Jurkat, Clone E6-1 (cell line): ENCODE results near the gene GRPEL2.

Experiments
- DNase-seq: peaks from one replicate; pipeline ENCODE4 v3.0.0-alpha.2; 2011; ENCODE audit warnings: low read depth, low spot score
- H3K4me3 ChIP-seq: 2 replicates; pipeline ENCODE4 v1.5.1; 2011; ENCODE audit warnings: mild to moderate bottlenecking, low read length, control low read depth, moderate library complexity

Gene GRPEL2

GRCh38 chr5:149349382-149349781 is 4.1 kb downstream of the GRPEL2 start:
- no peak overlapping the region for H3K4me3 ChIP-seq
- DNase-seq = no peak

DNA sequence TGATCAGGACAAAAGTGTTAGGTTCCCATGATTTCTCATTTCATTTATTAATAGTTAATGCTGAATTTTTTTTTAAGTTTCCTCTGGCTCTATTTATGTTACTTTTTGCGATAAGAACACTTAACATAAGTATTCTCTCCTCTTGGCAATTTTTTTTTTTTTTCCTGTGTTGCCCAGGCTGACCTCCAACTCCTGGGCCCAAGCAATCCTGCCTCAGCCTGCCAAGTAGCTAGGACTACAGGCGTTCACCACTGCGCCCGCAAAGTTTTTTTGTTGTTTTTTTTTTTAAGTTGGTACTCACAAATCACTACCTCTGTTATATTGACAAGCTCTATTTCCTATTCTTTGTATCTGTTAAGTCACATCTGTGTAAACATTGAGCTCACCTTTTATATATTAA is 6.9 kb downstream of the GRPEL2 start:
- no peak for DNase-seq
- H3K4me3 ChIP-seq = no peak overlapping the region

DNA sequence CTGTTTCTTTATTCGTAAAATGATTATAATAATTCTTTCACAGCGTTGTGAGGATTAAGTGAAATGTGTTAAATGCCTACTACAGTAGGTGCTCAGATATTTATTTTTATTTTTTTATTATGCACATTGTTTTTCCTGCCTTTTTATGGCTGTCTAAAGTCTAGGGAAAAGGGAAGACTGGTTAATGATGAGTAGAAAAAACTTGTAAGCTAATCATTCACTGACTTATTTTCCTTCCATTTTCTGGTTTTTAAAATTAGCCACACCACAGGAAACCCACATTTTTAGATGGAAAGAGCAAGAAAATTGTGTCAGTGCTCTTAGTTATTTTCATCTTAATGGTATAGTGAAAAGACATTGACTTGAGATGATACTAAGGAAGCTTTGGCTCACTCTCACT is 8.6 kb downstream of the GRPEL2 start:
- H3K4me3 ChIP-seq = no peak overlapping the region
- no peak for DNase-seq

- no peak overlapping the region for H3K4me3 ChIP-seq
- no peak for DNase-seq
Observed at GRCh38 chr5:149355688-149356087, 10.4 kb downstream of the GRPEL2 start.

- DNase-seq = no peak
- H3K4me3 ChIP-seq = no peak overlapping the region
Observed at GRCh38 chr5:149356391-149356790, 11.1 kb downstream of the GRPEL2 start.

GRCh38 chr5:149357370-149358293 is 12.3 kb downstream of the GRPEL2 start, which contains the start of gene PCYOX1L:
Gene PCYOX1L, plus strand, starts transcription at chr5:149358046. Its CDS starts 23 bp downstream, at chr5:149358069.
- peak; percentile 91 for DNase-seq
- H3K4me3 ChIP-seq = peak within 1 kb of the TSS; percentile 86

- H3K4me3 ChIP-seq = peak overlapping the region; percentile 86
- DNase-seq = no peak
Observed at GRCh38 chr5:149358294-149358651, 13.0 kb downstream of the GRPEL2 start.

- no peak for DNase-seq
- H3K4me3 ChIP-seq = peak overlapping the region; percentile 86
Observed at GRCh38 chr5:149358868-149359495, 13.7 kb downstream of the GRPEL2 start.

DNA sequence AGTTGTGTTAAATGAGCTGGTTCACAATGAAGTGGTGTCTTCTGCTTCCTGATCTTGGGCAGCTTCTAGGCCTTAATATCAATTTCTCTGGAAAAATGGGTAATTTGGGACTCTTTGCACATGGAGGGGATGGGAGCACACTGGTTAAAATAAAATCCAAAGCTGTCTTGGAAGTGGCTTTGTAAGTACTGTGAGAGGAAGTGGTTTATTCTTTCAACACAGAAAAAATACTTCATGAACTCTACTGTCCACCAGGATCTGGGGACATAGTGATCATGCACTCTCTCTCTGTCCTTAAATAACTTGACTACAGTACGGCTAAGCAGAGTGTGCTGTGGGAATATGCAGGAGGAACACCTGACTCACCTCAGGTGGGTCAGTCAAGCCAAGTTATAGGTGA is 15.0 kb downstream of the GRPEL2 start:
- DNase-seq = no peak
- no peak overlapping the region for H3K4me3 ChIP-seq

GRCh38 chr5:149362541-149362940 is 17.2 kb downstream of the GRPEL2 start:
- H3K4me3 ChIP-seq = no peak overlapping the region
- DNase-seq = no peak

DNA sequence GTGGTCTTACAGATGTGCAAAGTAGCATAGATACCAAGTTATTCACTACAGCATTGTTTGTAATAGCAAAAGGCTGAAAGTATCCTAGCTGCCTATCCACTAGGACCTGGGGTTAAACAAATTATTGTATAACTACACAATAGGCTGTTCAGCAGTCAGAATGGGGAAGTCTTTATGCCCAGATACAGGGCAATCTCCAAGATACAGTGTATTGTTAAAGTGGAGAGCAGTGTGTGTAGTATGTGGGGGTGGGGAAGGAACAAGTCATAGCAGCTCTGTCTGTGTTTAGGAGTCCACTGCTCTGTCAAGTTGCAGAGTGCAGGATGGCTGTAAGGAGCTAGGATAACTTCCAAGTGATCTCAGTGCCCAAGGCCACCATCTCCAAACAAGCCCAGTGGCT is 18.1 kb downstream of the GRPEL2 start:
- no peak for DNase-seq
- H3K4me3 ChIP-seq = no peak overlapping the region

DNA sequence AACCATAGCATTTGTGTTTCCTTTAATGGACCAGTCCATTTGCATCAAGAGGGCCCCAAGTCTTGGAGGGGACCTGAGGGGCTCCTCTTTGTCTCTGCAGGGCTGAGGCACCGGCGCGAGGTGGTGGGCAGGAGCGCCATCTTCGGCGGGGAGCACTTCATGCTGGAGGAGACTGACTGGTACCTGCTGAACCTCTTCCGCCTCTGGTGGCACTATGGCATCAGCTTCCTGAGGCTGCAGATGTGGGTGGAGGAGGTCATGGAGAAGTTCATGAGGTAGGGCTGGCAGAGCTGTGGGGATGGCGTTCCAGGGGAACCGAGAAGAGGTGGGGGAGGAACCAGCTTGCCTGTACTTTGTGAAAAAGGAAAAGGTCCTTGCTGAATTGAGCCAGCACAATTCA is 18.6 kb downstream of the GRPEL2 start:
- DNase-seq = no peak
- H3K4me3 ChIP-seq = no peak overlapping the region

DNA sequence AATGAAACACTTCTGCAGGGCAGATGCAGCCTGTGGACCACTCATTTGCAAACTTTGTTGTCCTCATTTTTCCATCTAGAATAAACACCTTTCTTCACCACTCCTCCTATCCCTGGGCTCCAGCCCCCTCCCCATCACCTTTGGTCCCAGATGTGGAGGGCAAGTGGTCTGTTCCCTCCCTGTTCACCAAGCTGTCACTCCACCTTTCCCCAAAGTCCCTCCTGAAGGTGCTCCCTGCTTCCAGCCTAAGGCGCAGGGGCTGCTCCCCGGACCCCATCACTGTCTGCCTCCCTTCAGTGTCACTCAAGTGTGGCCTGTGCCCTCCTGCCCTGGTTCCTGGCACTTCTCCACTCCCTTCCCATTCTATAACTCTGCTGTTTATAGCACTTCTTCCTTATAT is 19.4 kb downstream of the GRPEL2 start:
- no peak for DNase-seq
- H3K4me3 ChIP-seq = no peak overlapping the region

DNA sequence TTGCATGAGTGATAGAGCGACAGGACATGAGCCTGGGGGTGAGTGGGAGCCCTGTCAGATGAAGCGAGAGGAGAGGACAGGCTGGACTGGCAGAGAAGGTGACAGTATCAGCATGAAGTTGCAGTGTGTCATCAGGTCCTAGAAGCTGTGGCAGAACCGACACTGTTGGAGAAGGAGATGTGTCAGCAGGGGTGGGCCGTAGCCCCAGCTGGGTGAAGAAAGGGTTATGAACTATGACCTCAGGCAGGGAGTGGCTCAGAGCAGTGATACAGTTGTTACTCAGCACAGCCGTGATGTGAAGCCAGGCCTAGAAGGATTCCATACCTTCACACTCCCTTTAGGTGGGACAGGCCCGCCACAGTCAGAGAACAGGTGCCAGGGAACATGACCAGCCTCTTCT is 20.1 kb downstream of the GRPEL2 start:
- no peak for DNase-seq
- no peak overlapping the region for H3K4me3 ChIP-seq

DNA sequence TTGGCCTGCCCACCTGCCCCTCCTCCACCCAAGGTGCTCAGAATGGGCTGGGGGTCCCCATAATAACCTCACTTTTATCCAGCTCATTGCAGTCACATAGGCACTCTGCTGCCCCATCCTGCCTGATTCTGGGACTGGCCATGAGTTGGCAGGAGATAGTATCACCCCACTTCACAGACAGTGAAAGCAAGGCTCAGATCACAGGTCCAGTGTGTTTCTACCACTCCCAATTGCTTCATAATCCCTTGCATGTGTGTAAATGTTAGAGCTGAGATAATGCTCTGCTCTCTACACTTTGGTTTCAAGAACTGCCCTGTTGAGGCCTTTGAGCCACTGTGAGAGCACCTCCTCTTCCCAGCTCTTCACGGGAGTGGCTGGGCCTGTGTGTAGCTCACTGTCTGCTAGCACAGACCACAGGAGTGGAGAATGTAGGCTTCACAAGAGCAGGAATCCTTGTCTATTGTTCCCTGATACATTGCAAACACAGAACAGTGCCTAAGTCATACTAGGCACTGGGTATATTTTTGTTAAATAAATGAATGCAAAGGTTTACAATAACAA is 20.9 kb downstream of the GRPEL2 start:
- H3K4me3 ChIP-seq = no peak overlapping the region
- DNase-seq = no peak

GRCh38 chr5:149367249-149367971 is 22.1 kb downstream of the GRPEL2 start:
- H3K4me3 ChIP-seq = no peak overlapping the region
- no peak for DNase-seq

DNA sequence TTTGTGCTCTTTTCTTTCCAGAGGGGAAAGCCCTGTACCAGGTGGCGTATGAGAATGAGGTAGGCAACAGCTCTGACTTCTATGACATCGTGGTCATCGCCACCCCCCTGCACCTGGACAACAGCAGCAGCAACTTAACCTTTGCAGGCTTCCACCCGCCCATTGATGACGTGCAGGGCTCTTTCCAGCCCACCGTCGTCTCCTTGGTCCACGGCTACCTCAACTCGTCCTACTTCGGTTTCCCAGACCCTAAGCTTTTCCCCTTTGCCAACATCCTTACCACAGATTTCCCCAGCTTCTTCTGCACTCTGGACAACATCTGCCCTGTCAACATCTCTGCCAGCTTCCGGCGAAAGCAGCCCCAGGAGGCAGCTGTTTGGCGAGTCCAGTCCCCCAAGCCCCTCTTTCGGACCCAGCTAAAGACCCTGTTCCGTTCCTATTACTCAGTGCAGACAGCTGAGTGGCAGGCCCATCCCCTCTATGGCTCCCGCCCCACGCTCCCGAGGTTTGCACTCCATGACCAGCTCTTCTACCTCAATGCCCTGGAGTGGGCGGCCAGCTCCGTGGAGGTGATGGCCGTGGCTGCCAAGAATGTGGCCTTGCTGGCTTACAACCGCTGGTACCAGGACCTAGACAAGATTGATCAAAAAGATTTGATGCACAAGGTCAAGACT is 22.8 kb downstream of the GRPEL2 start:
- DNase-seq = no peak
- H3K4me3 ChIP-seq = no peak overlapping the region

- H3K4me3 ChIP-seq = no peak overlapping the region
- no peak for DNase-seq
Observed at GRCh38 chr5:149370878-149371277, 25.6 kb downstream of the GRPEL2 start.

- peak; percentile 41 for DNase-seq
- no peak overlapping the region for H3K4me3 ChIP-seq
Observed at GRCh38 chr5:149371296-149371962, 26.1 kb downstream of the GRPEL2 start.
